ENCODE results near the gene COL1A1.

The COL1A1 gene

DNA sequence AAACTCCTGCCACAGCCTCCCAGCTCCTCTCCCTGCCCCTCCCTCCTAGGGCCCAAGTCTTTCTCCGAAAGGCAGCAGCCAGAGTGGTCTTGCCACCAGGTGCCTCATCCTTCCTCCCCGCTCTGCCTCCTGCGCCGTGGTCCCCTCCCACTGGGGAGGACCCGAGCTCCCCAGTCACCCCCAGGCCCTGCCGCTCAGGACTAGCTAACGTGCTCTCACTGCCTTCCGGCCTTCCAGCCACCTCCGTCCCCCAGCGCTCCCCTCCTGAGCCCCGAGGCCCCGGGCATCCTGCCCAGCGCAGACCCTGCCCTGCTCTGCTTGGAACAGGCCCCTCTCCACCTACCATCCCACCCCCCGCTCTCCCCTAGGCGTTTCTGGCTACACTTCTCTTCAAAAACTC, 19.4 kb upstream of the COL1A1 start:
- DNase-seq (ENCODE audit: low read depth) = no peak
- H3K4me3 ChIP-seq (ENCODE audit: low read depth, low read length) = no peak overlapping the region
- TF ChIP-seq, protein P1, sequence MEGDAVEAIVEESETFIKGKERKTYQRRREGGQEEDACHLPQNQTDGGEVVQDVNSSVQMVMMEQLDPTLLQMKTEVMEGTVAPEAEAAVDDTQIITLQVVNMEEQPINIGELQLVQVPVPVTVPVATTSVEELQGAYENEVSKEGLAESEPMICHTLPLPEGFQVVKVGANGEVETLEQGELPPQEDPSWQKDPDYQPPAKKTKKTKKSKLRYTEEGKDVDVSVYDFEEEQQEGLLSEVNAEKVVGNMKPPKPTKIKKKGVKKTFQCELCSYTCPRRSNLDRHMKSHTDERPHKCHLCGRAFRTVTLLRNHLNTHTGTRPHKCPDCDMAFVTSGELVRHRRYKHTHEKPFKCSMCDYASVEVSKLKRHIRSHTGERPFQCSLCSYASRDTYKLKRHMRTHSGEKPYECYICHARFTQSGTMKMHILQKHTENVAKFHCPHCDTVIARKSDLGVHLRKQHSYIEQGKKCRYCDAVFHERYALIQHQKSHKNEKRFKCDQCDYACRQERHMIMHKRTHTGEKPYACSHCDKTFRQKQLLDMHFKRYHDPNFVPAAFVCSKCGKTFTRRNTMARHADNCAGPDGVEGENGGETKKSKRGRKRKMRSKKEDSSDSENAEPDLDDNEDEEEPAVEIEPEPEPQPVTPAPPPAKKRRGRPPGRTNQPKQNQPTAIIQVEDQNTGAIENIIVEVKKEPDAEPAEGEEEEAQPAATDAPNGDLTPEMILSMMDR (IDR thresholded peaks at IDR 0.05; ENCODE audit: low read depth, low read length, missing control alignments) = no peak

DNA sequence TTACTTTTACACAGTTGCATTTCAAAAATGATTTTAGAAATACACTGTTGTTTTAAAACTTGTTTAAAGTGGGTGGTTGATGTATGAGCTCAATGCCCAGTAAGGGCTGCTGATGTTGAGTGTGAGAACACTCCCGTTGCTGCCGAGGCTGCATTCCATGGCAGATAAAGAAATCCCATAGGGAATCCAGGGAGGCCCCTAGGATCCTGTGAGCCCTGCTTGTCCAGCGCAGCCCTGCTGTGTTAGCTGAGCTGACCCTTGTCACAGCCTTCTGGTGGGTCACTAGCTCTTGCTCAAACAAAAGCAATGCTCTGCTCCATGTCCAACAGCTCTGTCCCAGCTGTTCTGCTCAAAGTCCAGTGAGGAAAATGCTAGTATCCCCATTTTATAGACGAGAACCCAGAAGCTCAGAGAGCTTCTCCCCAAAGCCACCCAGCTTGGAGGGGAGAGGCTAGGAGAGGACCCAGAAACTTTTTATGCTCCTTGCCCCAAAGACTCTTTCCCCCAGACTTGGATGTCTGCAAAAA, 18.6 kb upstream of the COL1A1 start:
- DNase-seq (ENCODE audit: low read depth) = no peak
- H3K4me3 ChIP-seq (ENCODE audit: low read depth, low read length) = no peak overlapping the region
- TF ChIP-seq, protein P1 (IDR thresholded peaks at IDR 0.05; ENCODE audit: low read depth, low read length, missing control alignments) = no peak

DNA sequence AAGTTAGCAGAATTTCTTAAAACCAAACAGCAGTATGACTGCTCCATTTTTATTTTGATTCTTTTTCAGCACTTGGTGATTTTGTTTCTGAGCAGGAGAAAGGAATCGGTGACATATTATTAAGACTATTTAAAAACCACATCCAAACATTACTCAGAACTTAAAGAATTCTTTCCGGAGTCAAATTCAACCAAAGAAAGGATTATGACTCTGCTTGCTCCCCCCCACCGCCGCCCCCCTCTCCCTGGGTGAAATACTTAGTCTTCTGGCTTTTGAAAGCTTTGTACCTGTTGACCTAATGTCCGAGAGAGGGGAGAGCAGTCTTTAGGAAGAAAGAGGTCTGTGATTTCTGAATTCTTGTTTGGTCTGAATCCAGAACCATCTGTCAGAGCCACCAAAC, 17.9 kb upstream of the COL1A1 start:
- DNase-seq (ENCODE audit: low read depth) = no peak
- no peak overlapping the region for H3K4me3 ChIP-seq (ENCODE audit: low read depth, low read length)
- TF ChIP-seq, protein P1 (IDR thresholded peaks at IDR 0.05; ENCODE audit: low read depth, low read length, missing control alignments) = no peak

DNA sequence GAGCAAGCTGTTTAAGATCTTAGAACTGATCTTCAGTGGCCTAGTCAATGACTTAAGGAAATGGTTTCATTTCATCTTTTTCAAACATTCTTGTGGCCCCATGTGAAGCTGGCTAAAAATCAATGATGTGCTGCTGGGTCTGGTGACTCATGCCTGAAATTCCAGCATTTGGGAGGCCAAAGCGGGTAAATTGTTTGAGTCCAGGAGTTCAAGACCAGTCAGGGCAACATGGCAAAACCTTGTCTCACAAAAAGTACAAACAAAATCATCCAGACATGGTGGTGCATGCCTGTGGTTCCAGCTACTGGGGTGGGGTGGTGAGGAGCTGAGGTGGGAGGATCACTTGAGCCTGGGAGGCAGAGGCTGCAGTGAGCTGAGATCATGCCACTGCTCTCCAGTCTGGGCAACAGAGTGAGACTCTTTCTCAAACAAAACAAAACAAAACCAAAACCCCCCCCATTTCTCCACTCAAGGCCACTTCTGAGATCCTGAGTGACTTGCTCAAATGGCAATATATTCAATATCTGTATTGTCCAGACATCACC, 17.4 kb upstream of the COL1A1 start:
- no peak overlapping the region for H3K4me3 ChIP-seq (ENCODE audit: low read depth, low read length)
- TF ChIP-seq, protein P1 (IDR thresholded peaks at IDR 0.05; ENCODE audit: low read depth, low read length, missing control alignments) = no peak
- no peak for DNase-seq (ENCODE audit: low read depth)

- DNase-seq (ENCODE audit: low read depth) = no peak
- no peak overlapping the region for H3K4me3 ChIP-seq (ENCODE audit: low read depth, low read length)
- TF ChIP-seq, protein P1 (IDR thresholded peaks at IDR 0.05; ENCODE audit: low read depth, low read length, missing control alignments) = no peak
Observed at GRCh38 chr17:50218071-50218759, 16.8 kb upstream of the COL1A1 start.

DNA sequence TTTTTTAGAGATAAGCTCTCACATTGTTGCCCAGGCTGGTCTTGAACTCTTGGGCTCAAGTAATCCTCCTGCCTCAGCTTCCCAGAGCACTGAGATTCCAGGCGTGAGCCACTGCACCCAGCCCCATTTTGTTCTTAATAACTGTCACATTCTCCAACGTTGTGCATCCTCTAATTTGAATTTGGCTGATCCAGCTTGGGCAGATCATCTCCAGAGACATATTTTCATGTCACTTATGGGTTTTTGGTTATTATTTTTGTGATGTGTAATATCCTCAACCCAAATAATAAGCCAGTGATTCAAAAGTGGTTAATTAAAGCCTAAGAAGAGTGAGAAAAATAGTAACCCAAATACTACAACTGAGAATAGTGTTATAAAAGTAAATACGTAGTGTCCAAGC, 16.2 kb upstream of the COL1A1 start:
- TF ChIP-seq, protein P1 (IDR thresholded peaks at IDR 0.05; ENCODE audit: low read depth, low read length, missing control alignments) = no peak
- H3K4me3 ChIP-seq (ENCODE audit: low read depth, low read length) = no peak overlapping the region
- no peak for DNase-seq (ENCODE audit: low read depth)
